ENCODE results near the gene SPG11.
"Not testable (repeated sequence)": the region's sequence is repeated elsewhere in the genome, so short reads cannot be mapped to it uniquely, and the experiment has no call there.

The SPG11 gene

DNA sequence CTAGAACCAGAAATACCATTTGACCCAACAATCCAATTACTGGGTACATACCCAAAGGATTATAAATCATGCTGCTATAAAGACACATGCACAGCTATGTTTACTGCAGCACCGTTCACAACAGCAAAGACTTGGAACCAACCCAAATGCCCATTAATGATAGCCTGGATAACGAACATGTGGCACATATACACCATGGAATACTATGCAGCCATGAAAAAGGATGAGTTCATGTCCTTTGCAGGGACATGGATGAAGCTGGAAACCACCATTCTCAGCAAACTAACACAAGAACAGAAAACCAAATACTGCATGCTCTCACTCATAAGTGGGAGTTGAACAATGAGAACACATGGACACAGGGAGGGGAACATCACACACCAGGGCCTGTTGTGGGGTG is 25.9 kb upstream of the SPG11 start:
- DNase-seq; in situ Hi-C loops (cut with HindIII; ENCODE audit: low pct_ligation_motif_present, low pct_unique_long_range_greater_than_20kb, low sequenced_read_pairs): not testable (repeated sequence)

DNA sequence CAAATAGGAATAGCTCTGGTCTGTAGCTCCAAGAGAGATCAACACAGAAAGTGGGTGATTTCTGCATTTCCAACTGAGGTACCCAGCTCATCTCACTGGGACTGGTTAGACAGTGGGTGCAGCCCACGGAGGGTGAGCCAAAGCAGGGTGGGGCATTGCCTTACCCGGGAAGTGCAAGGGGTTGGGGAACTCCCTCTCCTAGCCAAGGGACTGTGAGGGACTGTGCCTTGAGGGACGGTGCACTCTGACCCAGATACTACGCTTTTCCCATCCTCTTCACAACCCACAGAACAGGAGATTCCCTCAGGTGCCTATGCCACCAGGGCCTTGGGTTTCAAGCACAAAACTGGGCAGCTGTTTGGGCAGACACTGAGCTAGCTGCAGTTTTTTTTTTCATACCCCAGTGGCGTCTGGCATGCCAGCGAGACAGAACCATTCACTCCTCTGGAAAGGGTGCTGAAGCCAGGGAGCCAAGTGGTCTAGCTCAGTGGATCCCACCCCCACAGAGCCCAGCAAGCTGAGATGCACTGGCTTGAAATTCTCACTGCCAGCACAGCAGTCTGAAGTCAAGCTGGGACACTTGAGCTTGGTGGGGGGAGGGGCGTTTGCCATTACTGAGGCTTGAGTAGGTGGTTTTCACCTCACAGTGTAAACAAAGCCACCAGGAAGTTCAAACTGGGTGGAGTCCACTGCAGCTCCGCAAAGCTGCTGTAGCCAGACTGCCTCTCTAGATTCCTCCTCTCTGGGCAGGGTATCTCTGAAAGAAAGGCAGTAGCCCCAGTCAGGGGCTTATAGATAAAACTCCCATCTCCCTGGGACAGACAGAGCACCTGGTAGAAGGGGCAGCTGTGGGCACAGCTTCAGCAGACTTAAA is 19.6 kb upstream of the SPG11 start:
- in situ Hi-C loops (cut with HindIII; ENCODE audit: low pct_ligation_motif_present, low pct_unique_long_range_greater_than_20kb, low sequenced_read_pairs); DNase-seq: not testable (repeated sequence)

DNA sequence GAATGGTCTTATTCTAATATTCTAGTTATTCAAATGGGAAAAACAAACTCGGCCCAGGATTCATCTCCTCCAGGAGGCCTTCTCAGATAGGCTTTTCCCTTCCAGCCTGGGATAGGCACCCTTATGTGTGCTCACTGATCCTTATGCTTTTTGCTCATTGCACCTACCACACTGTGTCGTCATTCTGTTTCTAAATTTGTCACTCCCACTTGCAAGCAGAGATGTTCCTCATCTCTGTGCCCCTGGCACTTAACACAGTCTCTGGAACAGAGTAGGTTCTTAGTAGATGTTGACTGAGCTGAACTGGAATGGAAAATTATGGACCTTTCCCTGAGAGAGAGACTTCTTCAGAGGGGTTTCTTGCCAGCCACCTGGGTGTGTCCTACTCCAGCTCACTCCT is 18.7 kb upstream of the SPG11 start:
- in situ Hi-C loops (cut with HindIII; ENCODE audit: low pct_ligation_motif_present, low pct_unique_long_range_greater_than_20kb, low sequenced_read_pairs): no loop called here
- no peak for DNase-seq

DNA sequence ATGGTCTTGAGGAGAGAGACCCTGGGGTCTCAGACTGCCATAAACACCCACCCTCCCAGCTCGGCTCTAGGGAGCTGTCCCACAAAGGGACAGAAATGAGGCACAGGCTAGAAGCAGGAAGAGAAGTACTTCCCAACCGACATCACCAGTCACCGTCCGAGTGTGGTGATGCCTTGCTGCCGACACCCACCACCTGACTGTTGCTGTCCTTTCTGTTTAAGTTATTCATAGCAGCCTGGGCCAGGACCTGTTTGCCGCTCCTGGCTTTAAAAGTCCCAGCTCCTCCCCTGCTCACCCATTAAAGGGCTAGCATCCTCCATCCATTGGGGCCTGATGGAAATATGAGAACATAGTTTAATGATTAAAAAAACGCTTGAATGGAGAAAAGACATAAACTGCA is 13.2 kb upstream of the SPG11 start:
- in situ Hi-C loops (cut with HindIII; ENCODE audit: low pct_ligation_motif_present, low pct_unique_long_range_greater_than_20kb, low sequenced_read_pairs): no loop called here
- no peak for DNase-seq

DNA sequence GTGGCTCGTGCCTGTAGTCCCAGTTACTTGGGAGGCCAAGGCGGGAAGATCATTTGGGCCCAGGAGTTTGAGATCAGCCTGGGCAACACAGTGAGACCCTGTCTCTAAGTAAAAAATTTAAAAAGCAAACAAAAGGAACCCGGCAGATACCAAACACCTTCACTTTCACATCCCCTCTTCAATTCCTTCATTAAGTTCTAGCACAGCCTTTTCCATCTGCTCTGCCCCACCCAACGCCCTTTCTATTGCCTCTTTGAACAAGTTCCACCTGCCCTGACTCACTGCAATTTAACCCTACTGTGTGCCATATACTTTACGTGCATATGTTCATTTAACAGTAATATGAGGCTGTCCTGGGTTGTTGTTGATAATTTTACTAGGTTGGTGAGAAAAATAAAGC is 12.4 kb upstream of the SPG11 start:
- in situ Hi-C loops (cut with HindIII; ENCODE audit: low pct_ligation_motif_present, low pct_unique_long_range_greater_than_20kb, low sequenced_read_pairs): no loop called here
- DNase-seq: no peak

DNA sequence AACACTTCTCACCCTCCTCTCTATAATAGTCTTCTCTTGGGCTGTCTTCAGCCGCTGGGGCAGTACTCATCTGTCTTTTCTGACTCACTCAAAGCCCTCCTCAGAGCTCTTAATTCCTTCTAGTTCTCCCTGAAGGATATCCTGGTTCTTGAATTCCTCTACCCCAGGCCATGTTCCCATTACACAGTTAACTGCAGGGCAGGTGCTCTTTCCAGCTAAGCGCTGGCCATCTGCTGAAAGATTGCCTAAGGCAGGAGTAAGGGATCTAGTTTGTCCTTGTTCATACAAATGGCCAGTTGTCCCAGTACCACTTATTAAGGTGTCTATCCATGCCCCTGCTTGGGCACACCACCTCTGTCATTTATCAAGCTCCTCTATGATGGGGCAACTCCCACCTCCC is 10.2 kb upstream of the SPG11 start:
- no peak for DNase-seq
- in situ Hi-C loops (cut with HindIII; ENCODE audit: low pct_ligation_motif_present, low pct_unique_long_range_greater_than_20kb, low sequenced_read_pairs): no loop called here

DNA sequence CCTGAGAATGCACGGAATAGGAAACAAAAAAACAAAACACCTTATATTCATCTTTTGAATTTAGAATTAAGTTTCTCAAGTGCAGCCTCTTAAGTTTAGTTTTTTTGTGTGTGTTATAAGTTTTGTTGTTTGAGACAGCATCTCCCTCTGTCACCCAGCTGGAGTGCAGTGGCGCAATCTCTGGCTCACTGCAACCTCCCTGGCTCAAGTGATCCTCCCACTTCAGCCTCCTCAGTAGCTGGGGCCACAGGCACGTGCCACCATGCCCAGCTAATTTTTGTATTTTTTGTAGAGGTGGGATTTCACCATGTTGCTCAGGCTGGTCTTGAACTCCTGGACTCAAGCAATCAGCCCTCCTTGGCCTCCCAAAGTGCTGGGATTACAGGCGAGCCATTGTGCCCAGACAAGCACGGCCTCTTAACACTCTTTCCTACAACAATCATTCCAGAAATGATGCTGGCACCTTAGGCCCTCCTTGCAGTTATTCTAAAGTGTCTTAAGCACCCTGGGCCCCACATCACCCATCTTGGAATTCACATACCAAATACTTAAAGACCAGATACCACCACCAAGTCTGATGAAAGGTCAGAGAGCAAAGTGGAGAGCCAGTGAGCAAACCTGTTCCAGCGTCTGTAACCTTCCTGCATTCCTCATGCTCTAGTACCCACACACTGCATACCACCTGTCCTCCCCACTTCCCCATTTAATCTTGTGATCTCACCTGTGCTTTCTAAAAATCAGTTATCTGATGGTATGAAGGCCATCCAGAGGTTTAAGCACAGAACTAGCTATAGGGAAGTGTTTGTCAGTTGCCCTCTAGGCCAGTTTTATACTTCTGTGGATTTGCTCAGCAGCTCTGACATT is 6.9 kb upstream of the SPG11 start:
- DNase-seq: no peak
- in situ Hi-C loops (cut with HindIII; ENCODE audit: low pct_ligation_motif_present, low pct_unique_long_range_greater_than_20kb, low sequenced_read_pairs): no loop called here

DNA sequence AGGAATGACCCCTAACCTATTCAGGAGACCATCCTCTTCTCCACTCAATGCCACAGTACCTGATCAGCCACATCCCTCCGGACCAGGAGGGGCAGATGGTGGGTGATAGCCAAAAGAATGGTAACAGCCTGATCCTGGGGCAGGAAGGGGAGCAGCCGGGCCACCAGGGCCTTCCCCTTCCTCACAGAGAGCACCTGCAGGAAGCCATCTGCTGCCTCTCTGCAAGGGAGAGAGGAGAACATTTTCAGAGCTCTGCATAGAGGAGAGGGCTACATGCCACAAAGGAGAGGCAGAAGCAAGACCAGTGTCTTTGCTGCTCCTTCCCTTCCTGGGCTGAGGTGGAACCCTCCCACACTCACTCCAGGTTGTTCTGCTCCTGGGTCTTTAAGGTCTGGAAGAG is 5.5 kb upstream of the SPG11 start:
- in situ Hi-C loops (cut with HindIII; ENCODE audit: low pct_ligation_motif_present, low pct_unique_long_range_greater_than_20kb, low sequenced_read_pairs): no loop called here
- DNase-seq: no peak

DNA sequence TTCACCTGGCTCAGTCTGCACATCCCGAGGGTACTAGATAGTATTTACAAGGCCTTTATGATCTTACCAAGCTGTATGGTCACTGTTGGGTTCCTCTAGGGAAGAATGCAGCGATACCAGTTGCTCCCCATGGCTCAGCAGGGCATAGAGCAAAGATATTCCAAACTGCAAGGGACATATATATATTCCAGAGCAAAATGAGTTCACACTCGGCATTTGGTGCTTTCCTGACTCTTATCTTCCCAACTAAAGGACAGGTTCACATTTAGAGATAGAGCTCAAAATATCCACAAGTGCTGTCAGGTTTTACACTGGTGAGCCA is 3.5 kb upstream of the SPG11 start:
- DNase-seq: no peak
- in situ Hi-C loops (cut with HindIII; ENCODE audit: low pct_ligation_motif_present, low pct_unique_long_range_greater_than_20kb, low sequenced_read_pairs): no loop called here

DNA sequence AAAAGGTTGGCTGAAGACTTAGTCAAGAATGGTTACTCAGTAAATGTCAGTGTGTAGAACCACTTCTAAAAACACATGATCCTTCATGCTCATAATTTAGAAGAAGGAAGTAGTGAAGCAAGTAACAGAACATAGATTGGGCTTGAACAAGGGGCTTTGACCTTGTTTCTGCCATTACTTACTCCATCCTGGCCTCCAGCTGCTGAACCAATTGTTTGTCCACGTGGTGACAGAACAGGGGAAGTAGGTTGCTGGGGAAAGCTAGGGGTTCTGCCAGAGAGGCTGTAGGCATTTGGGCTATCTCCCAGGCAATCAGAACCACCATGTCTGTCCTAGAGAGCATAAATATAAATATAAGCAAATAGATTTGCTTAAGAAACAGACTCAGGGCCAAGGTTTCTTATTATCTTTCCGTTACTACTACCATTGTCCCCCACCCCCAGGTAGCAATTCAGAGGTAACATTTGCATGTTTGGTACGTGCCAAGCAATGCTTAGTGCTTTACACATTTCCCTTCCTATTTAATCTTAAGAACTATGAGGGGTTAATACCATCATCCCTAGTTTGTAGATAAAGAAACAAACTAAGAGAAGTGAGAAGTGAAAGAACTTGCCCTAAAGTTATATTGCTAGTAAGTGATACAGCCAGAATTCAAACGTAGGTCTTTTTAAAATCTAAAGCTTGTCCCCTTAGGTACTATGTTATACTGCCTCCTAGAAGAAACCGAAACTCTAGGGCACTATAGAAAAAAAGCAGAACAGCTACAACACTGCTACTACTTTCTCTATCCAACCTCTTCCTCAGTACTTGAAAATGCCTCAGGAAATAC is 3.0 kb upstream of the SPG11 start:
- in situ Hi-C loops (cut with HindIII; ENCODE audit: low pct_ligation_motif_present, low pct_unique_long_range_greater_than_20kb, low sequenced_read_pairs): no loop called here
- no peak for DNase-seq

DNA sequence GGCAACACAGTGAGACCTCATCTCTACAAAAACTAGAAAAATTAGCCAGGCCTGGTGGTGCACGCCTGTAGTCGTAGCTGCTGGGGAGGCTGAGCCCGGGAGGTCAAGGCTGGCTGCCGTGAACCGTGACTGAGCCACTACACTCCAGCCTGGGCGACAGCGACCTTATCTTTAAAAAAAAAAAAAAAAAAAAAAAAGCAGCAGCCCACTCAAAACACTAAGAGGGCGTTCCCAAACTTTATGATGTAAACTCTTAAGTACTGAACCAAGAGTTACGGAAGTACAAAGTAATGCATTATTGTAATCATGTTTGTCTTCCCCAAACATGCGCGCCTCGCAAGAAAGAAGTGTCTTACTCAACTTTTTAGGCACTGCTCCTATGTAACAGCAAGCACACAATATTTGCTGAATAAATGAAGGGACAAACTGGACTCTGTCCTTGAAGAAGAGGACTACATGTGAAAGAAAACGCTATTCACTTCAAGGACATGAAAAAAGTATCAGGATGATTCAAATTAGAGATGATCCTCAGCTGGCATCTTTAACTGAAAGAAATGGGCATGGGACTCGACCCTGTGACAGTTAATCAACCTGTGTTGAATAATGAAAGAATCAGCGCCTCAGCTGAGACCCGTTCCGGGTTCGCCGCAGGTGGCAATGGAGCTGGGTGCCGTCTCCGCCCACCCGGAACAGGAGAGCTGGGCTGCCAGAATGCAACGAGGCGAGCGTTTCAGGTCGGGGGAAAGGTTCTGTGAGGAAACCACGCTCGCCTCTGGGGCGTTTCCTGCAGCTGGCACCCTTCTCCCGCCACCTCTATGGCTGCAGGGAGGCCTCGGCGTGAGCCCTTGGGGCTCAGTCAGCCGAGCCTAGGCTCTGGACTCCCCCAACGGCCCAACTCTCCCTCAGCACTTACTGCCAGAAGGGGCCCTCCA is 718 bp downstream of the SPG11 start:
- peak; percentile 82 for DNase-seq
- in situ Hi-C loops (cut with HindIII; ENCODE audit: low pct_ligation_motif_present, low pct_unique_long_range_greater_than_20kb, low sequenced_read_pairs): no loop called here

DNA sequence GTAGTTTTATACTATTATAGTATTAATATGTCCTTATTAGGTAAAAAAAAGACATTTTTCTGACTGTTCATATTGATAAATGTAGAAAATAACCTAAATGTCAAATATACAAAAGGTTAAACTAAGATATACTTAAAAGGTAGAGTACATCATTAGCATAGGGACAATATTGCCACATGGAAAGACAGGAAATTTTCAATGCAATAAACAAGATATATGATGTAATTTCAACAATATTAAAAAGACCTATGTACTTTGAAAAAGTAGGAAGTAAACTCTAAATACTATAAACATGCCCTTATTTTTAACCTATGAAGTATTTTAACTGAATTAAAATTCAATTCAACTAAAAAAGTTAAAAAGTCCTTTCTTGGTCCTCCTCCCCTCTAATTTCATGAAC is 1.9 kb downstream of the SPG11 start:
- in situ Hi-C loops (cut with HindIII; ENCODE audit: low pct_ligation_motif_present, low pct_unique_long_range_greater_than_20kb, low sequenced_read_pairs): no loop called here
- DNase-seq: no peak

DNA sequence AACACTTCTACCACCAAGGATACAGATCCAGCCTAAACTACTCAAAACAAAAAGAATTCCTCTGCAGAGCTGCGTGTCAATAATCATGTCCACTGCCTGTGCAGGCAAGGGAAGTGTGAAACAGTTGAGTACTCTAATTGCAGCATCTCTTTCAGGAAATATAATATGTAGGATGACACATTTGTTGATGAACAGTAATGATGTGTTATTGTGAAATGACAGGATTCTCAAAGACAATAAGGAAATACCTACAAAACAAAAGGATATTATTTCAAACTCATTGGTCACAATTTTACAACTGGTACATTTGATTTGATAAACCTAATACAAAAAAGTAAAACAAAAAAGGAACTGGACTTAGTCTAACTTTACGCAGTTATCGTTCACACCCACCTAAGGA is 4.4 kb downstream of the SPG11 start:
- in situ Hi-C loops (cut with HindIII; ENCODE audit: low pct_ligation_motif_present, low pct_unique_long_range_greater_than_20kb, low sequenced_read_pairs): no loop called here
- no peak for DNase-seq

DNA sequence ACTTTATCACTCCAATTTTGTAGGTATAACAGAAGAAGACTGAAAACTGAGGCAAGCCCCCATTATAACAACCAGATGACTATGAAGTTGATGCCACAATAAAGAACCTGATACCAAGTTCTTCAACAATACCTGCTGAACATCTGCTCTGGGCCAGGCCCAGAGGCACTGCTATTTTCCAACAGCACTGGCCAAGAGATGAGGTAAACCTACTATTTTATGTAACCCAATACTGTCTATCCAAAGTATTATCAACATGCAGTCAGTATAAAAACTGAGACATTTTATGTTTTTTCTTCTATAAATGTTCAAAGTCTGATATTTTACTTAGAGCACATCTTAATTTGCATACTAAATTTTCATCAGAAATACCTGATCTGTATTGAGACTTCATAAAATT is 6.1 kb downstream of the SPG11 start:
- DNase-seq: no peak
- in situ Hi-C loops (cut with HindIII; ENCODE audit: low pct_ligation_motif_present, low pct_unique_long_range_greater_than_20kb, low sequenced_read_pairs): no loop called here

DNA sequence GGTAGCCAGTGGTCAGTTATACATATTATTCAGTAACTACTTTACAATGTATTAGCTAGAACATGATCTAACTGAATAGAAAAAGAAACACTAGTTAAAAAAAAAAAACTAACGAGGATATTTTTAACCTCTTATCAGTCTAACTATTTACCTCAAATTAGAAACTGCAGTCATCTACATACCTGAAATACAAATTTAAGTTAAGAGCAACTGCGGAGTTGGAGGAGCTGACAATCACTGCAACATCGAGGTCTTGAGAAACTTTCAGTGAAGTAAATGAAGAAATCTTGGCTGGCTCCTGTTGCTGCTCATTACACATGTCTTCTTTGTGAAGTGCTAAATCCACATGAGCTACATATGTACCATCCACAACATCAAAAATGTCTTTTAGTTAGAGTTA is 6.5 kb downstream of the SPG11 start:
- in situ Hi-C loops (cut with HindIII; ENCODE audit: low pct_ligation_motif_present, low pct_unique_long_range_greater_than_20kb, low sequenced_read_pairs): no loop called here
- no peak for DNase-seq

DNA sequence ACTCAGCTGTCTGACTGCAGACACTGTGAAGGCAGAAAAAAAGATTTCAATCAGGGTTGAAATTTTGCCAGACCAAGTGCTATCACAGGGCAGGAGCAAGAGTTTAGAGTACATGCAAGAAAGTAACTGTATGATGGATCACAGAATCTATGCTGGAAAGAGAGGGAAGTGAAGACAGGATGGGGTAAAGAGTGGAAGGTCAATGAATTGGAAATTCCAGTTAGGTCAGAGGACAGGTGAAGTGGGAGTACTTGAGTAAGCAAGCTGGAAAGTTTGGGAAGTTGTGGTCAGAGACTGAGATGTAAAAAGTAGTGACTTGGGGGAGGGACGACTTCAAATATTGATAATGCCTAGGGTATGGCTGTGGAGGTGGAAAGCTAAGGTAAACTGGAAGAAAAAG is 7.2 kb downstream of the SPG11 start:
- no peak for DNase-seq
- in situ Hi-C loops (cut with HindIII; ENCODE audit: low pct_ligation_motif_present, low pct_unique_long_range_greater_than_20kb, low sequenced_read_pairs): no loop called here

DNA sequence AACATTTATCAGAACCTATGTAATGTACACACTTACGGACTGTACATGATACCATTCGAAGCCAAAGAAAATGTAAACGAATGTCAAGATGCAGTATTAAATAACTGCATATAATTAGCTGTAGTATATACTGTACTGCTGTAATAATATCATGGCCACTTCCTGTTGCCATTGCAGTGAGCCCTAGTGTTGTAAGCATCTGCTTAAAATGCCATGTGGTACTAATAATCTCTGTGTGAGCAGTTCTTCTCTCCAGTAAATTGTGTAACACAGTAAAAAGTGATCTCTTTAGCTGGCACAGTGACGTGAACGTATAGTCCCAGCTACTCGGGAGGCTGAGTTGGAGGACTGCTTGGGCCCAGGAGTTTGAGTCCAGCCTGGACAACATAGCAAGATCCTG is 8.6 kb downstream of the SPG11 start:
- in situ Hi-C loops (cut with HindIII; ENCODE audit: low pct_ligation_motif_present, low pct_unique_long_range_greater_than_20kb, low sequenced_read_pairs): no loop called here
- DNase-seq: no peak

DNA sequence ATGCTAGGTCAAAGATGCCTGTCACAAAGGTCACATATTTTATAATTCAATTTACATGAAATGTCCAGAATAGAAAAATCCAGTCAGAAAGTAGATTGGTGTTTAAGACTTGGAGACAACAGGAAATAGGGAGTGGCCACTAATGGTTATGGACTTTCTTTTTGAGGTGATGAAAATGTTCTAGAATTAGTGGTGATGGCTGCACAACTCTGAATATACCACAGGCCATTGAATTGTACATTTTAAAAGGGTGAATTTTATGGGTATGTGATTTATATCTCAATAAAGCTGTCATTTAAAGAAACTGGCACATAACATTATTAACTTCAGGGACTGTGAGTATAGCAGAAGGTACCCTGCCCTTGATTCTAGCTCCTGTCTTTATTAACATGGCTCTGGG is 15.8 kb downstream of the SPG11 start:
- in situ Hi-C loops (cut with HindIII; ENCODE audit: low pct_ligation_motif_present, low pct_unique_long_range_greater_than_20kb, low sequenced_read_pairs): no loop called here
- DNase-seq: no peak
